ENCODE data around the gene RASA1. TPM values are rescaled to one million over a fixed set of nuclear protein-coding genes. Genes with fewer than 3 reads are reported as not detected.

The RASA1 gene
- total and polyA plus RNA-seq, 11 donors, result 5.7 to 21.9 (median 17.6) TPM

DNA sequence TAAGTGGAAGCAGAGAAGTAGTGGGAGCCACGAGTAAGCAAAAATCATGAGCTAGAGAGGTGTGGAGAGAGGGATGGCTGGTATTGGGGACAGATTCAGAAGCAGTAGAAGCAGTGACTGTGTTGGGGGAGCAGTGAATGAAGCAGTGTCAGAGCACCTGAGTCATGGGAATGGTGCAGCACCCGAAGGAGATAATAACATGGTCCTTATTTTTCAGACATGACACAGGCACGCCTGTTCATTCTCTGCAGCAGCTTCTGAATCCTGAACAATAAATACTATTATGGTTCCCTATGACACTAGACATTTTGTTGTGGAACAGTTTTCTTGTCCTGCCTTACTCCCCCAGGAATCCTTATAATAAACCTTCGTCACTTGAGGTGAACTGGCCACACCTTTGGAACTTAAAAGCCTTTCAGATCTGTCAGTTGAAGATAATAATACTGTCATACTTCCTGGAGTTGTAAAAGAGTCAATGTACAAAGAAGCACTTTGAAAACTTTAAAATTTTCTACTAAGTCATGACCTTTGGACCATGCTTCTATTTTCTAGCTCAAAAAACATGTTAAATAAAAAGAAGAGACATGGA, 7.0 kb upstream of the RASA1 start:
- H3K27ac ChIP-seq, result no peak overlapping the region
- ATAC-seq, result no peak
- intact Hi-C loops (cut with DNase I), result loop anchor here in 3 of 10 donors (10.0 kb wide), 2 partner anchors 134 to 154 kb away; partner anchors contain the start of gene CCNH (in 1 of the 3)
- H3K4me3 ChIP-seq, result no peak overlapping the region
- H3K36me3 ChIP-seq, result no peaks in the 10 kb centered on the region
- no peaks in the 10 kb centered on the region for H3K9me3 ChIP-seq
- no peaks in the 10 kb centered on the region for H3K27me3 ChIP-seq
- H3K4me1 ChIP-seq, result no peaks in the 10 kb centered on the region
- DNase-seq, result no peak
- 64 to 69% (median 65%) methylated on average over 4 of the region's 4 CpGs for WGBS, 4 donors
- TF ChIP-seq, protein P1, sequence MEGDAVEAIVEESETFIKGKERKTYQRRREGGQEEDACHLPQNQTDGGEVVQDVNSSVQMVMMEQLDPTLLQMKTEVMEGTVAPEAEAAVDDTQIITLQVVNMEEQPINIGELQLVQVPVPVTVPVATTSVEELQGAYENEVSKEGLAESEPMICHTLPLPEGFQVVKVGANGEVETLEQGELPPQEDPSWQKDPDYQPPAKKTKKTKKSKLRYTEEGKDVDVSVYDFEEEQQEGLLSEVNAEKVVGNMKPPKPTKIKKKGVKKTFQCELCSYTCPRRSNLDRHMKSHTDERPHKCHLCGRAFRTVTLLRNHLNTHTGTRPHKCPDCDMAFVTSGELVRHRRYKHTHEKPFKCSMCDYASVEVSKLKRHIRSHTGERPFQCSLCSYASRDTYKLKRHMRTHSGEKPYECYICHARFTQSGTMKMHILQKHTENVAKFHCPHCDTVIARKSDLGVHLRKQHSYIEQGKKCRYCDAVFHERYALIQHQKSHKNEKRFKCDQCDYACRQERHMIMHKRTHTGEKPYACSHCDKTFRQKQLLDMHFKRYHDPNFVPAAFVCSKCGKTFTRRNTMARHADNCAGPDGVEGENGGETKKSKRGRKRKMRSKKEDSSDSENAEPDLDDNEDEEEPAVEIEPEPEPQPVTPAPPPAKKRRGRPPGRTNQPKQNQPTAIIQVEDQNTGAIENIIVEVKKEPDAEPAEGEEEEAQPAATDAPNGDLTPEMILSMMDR (IDR thresholded peaks at IDR 0.05), result no peak
- no peak for TF ChIP-seq POLR2A (IDR thresholded peaks at IDR 0.05)

DNA sequence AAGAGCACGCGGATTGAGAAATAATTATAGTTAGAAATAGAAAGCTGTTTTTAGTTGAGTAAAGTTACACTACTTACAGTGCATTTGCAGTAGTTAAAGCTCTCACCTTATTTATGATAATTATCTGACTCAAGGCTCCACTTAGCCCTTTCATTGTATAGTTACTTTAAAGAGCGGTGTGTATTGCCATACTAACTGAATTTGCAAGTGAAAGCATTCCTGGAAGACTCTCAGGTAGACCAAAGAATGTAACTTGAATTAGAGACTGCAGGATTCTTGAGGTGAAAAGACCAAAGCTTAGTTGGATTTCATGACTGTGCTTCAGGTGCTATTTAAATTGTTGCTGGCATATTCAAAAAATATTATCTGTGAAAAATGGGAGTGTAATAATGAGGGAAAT, 4.2 kb upstream of the RASA1 start:
- TF ChIP-seq, protein P1 (IDR thresholded peaks at IDR 0.05), result no peak
- no peak for TF ChIP-seq POLR2A (IDR thresholded peaks at IDR 0.05)
- ATAC-seq (no peak), DNase-seq (no peak)
- Histone ChIP-seq H3K36me3 (no peaks in the 10 kb centered on the region), H3K4me1 (peaks cover 0 to 6% (median 3%) of the 10 kb centered on the region in 12 donors), H3K27ac (no peak overlapping the region), H3K9me3 (no peaks in the 10 kb centered on the region), H3K4me3 (no peak overlapping the region), H3K27me3 (no peaks in the 10 kb centered on the region)
- 60 to 70% (median 67%) methylated on average over 3 of the region's 3 CpGs for WGBS, 4 donors
- intact Hi-C loops (cut with DNase I), result loop anchor here in 3 of 10 donors (10.0 kb wide), 2 partner anchors 131 to 151 kb away; partner anchors contain the start of gene CCNH (in 1 of the 3)

DNA sequence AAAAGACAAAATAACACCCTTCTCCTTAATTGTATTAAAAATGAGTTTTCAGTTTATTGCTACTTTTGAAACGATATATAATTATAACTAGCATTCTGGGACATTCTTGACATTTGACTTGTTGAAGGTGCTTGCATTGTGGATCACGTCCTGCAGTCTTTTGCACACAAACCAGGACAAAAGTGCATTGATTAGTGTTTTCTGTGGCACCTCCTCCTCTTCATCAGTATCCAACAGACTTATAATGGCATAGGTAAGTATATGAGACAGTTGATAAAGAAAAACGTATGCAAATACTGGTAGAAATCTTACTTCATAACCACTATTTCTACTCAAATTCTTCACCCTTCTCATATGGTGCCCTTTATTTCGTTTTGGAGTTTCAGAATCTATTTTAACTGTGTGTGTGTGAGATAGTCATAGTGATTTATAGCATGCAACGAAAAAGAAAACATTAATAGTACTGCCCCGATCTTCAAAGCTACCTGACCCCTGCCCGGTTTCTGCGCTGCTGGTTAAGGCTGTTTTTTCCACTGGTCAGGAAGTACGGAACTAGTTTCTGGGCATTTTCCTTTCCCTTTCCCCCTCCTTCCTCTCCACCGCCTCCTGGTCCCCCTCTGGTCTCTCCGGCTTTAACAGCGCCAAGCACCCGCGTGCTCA, 639 bp upstream of the RASA1 start:
- Histone ChIP-seq H3K4me1 (peaks cover 0 to 37% (median 13%) of the 10 kb centered on the region in 12 donors), H3K9me3 (no peaks in the 10 kb centered on the region), H3K36me3 (peaks cover 0 to 5% (median 0%) of the 10 kb centered on the region in 9 donors), H3K27ac (peak overlapping the region; percentile 82 to 96 (median 92)), H3K4me3 (peak overlapping the region; percentile 74 to 97 (median 90)), H3K27me3 (no peaks in the 10 kb centered on the region)
- 8 to 10% (median 9%) methylated on average over 14 of the region's 14 CpGs for WGBS, 4 donors
- ATAC-seq, result no peak
- TF ChIP-seq POLR2A (IDR thresholded peaks at IDR 0.05), result no peak
- TF ChIP-seq, protein P1 (IDR thresholded peaks at IDR 0.05), result no peak
- intact Hi-C loops (cut with DNase I), result loop anchor here in 7 of 10 donors (1.0 to 10.0 kb wide), 5 partner anchors 128 to 650 kb away; partner anchors contain the start of genes CCNH (in 5 of the 7) and COX7C (in 1 of the 7)
- no peak for DNase-seq
